GM21526 (cell line): Measurements from ENCODE around the gene CPLX1.
"Not testable (repeated sequence)": the region's sequence is repeated elsewhere in the genome, so short reads cannot be mapped to it uniquely, and the experiment has no call there.

Experiments used
- ATAC-seq: cut with Tn5 transposase; IDR thresholded peaks from one replicate; pipeline ENCODE4 v1.9.1; 2021; ENCODE audit warnings: moderate library complexity; ENCODE audit not compliant: unreplicated experiment, low FRiP score

CPLX1 gene

DNA sequence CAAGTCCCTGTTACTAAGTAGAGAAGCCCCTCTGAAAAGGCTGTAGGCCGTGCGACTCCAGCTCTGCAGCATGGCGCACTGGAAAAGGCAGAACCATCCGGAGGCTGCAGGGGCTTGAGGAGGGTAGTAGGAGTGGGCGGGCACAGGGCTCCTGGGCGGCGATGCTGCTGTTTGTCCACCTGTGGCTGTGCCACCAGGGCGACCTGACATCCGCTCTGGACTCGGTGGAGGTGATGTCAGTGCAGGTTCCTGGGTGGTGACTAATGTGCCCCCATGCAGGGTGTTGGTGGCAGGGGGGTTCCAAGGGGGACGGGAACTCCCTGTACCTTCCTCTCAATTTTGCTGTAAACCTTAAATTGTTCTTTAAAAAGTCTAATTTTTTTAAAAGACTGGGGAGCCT is 62.0 kb downstream of the CPLX1 start:
- no peak for ATAC-seq

DNA sequence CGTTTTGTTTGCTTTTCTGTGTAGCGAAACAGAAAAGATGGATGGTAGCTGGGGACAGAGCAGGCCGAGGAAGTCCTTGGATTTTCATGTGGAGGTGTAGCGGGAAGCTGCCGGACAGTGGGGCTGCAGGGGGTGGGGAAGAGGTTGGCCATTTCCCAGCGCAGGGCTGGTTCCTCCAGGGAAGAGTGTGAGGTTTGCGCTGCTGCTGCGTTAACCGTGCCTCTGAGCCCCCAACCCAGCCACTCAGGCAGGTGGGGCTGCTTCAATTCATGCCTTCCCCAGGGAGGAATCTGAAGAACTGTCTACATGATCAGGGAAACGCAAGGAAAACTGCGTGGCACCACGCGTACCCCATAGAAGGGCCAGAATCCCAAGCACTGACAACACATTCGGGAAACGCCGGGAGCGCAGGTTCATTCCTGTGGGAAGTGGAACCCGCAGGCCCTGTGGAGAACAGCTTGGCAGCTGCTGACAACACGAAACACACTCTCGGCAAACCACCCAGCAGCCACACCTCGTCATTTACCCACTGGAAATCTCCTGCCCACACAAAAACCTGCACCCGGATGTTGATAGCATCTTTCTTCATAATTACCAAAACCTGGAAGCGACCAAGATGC is 62.6 kb downstream of the CPLX1 start:
- ATAC-seq = no peak

DNA sequence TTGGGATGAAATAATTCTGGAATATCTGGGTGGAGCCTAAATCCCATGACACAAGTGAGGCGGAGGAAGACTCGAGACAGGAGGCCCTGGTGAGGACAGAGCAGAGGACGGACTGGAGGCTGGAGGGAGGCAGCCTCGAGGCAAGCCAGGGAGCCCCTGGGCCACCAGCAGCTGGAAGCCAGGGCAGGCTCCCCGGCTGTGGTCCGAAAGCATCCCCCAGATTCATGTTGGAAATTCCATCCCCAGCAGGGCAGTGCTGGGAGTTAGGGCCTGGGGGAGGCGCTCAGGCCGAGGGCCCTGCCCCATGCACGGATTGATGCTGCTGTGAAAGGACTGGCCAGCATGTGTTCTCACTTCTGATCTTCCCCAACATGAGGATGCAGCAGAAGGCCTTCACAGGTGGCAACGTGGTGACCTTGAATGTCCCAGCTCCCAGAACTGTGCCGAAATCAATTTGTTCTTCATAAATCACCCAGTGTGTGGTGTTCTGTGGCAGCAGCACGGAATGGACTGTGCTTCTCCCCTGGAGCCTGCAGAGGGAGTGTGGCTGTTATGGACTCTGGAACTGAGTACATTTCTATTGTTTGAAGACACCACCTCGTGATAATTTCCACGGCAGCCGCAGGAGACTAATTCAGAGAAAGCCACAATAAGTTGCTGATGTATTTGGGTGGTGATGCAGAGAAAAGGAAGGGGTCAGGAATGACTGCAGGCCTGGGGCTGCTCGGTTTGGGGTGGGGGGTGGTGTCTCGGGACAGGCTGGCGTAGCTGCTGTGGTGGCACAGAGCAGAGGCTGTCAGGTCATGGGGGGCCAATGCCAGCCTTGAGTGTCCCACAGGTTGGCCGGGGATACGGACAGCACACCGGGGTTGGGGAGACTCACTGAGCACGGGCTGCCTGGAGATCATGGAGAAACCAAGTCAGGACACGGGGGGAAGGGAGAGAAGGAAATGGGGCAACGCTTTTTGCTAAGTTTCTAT is 63.4 kb downstream of the CPLX1 start:
- no peak for ATAC-seq

DNA sequence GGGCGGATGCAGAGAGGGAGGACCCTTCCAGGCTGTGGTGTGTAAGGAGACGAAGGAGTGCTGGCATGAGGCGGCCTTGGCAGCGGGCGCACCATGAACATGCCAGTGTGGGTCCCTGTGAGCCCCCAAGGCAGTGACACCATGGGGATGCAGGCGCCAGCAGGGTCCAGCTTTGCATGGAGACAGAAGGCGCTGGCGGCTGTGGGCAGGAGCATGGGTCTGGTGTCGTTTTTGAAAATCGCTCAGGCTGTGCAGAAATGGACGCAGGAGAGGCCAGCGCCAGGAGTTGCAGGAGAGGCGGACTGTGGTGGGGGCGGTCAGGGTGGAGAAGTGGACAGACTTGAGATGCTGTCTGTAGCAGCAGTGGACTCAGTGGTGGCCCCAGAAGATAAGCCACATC is 64.2 kb downstream of the CPLX1 start:
- ATAC-seq = no peak

DNA sequence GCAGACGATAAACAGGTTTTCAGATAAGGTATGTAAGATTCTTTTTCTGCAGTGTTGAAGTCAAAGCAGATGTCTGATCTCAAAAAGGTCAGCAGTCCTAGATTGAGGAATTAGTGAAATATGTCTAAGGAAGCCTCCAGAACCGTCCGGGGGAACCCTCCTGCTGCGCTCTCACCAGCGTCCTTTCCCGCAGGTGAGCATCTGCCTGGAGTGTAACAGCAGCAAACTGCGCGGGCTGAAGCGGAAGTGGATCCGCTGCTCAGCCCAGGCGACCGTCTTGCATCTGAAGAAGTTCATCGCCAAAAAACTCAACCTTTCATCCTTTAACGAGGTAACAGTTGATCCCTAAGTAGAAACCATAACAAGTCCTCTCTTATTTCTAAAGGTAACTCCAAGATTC is 64.8 kb downstream of the CPLX1 start:
- ATAC-seq = no peak

DNA sequence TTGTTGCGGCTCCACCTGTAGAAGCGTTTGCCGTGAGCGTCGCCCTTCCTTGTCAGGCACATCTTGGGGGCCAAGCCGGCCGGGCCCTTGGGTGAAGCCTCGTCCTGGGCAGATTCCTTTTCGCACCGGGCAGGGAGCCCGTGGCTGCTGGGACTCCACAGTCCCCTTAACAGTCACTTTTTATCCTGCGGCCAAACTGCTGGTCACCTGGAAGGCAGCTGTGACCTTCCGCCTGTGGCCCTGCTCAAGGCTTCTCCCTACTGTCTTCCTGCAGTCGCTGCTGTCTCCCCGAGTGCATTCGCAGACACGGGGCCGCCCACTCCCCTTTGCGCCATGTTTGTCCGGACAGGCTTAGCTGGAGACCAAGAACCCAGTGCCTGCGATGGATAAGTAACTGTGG is 65.3 kb downstream of the CPLX1 start:
- no peak for ATAC-seq

DNA sequence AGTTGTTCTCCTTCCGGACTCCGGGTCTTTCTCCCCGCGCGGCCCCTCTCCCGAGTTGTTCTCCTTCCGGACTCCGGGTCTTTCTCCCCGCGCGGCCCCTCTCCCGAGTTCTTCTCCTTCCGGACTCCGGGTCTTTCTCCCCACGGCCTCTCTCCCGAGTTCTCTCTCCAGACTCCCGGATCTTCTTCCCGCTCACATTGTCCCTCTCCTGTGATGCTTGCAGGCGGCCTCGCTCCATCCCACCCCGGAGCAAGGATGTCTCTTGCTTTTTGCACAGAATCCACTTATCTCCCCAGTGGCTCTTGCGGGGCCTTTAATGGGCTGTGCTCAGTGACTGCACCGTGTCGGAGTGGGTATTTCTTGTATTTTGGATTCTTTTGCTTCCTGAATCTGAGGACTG is 66.1 kb downstream of the CPLX1 start:
- ATAC-seq = not testable (repeated sequence)

DNA sequence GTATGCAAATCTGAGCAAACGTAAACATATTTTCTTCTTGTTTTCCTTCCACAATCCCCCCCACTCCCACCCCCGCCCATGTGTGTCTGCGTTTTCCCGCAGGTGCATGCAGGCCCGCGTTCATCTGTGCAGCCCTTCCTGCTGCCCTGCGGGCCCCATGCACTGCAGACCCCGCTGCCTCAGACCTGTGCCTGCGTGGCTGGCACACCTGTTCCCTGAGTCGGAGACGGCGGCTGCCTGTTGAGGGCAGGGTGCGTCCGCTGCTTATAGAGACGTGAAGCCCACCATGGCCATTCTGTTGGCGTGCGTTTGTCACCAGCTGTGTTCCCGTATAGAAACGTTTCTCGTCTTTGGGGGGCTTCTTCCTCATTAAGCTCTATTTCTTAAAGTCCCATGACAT is 68.8 kb downstream of the CPLX1 start:
- no peak for ATAC-seq

DNA sequence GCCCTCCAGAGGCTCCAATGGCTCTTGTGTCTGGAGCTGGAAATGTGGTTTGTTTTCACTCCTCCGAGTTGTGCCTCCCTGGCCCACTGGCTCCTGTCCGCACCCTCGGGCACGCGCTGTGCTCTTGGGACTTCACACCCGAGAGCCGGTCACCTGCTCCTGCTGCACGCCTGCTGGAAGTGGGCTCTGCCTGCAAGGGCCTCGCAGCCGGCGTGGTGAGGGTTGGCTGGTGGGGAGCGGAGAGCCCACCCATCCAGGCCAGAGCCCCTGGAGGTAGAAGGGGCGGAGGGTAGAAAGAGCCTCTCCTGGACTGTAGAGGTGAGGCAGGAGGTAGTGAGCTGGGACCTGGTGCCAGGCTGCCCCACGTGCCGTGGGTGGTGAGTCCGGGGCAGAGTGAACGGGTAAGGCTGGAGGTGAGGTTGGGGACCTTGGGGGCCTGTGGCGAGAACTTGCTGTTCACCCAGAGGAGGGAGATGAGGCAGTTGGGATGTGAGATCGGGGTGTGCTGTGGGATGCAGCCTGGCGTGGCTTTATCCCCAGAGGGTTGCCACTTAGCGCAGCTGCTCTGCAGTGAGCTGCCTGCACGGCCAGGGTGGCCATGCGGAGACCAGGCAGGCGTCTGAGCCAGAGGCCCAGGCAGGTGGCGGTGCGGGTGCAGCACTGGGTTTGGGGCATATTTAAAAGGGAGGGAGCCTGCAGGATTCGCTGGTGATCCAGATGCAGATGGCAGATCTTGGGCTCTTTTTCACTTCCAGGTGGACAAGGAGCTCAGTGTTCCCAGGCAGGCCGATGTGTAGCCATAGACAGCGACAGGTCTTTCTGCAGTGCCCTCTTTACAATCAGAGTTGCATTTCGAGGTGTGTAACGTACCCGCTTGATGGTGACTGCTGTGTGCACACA is 71.5 kb downstream of the CPLX1 start:
- ATAC-seq = no peak

DNA sequence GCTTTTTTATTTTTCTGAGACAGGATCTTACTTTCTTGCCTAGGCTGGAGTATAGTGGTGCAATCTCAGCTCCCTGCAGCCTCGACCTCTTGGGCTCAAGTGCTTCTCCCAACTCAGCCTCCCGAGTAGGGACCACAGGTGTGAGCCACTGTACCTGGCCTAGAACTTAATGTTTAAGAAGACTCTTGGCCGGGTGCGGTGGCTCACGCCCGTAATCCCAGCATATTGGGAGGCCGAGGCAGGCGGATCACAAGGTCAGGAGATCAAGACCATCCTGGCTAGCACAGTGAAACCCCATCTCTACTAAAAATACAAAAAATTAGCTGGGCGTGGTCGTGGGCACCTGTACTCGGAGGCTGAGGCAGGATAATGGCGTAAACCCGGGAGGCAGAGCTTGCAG is 72.7 kb downstream of the CPLX1 start:
- not testable (repeated sequence) for ATAC-seq

DNA sequence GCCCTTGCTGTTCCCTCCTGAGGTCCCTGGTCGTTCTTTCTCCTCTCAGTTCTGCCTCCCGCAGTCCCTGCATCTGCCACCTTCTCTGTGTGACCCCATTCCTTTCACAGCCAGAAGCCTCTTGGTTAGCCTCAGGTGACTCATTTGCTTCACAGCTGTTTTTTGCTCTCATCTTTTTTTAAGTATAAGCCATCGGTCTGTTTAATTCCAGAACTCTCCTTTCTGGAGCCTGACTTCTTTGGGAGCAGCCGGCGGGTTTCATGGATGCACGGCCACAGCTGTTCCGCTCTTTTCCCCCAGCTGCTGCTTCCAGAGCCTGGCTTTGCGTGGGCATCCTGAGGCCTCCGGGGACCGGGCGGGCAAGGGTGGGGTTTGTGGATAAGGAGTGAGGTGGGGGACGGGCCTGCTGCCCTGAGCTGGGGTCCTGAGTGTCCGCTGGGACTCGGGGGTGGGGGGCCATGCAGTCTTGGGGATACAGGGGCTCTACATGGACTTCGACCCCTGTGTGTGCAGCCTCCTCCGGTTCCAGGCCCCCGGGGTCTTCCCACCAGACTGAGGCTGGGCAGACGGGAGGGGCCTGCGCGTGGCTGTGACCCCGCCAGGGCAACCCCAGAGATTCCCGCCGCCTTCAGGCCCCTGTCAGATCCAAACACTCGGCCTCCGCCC is 73.6 kb downstream of the CPLX1 start:
- no peak for ATAC-seq

DNA sequence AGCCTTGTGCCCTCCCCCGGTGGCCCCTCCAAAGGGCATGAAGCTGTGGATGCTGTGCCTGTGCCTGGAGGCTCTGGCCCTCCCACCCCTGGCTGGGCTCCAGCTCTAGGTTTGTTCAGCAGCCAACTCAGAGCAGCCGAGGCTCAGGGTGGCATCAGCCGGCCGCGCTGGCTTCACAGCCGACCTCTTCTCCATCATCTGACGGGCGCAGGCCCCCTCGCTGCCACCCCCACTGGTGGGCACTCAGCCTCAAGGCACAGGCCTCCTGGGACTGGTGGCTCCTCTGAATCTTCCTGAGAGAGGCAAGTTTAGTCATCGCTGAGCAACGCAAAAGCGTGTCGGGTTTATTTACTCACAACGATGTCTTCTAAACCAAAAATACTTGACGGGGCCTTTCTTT is 74.3 kb downstream of the CPLX1 start:
- ATAC-seq = no peak

DNA sequence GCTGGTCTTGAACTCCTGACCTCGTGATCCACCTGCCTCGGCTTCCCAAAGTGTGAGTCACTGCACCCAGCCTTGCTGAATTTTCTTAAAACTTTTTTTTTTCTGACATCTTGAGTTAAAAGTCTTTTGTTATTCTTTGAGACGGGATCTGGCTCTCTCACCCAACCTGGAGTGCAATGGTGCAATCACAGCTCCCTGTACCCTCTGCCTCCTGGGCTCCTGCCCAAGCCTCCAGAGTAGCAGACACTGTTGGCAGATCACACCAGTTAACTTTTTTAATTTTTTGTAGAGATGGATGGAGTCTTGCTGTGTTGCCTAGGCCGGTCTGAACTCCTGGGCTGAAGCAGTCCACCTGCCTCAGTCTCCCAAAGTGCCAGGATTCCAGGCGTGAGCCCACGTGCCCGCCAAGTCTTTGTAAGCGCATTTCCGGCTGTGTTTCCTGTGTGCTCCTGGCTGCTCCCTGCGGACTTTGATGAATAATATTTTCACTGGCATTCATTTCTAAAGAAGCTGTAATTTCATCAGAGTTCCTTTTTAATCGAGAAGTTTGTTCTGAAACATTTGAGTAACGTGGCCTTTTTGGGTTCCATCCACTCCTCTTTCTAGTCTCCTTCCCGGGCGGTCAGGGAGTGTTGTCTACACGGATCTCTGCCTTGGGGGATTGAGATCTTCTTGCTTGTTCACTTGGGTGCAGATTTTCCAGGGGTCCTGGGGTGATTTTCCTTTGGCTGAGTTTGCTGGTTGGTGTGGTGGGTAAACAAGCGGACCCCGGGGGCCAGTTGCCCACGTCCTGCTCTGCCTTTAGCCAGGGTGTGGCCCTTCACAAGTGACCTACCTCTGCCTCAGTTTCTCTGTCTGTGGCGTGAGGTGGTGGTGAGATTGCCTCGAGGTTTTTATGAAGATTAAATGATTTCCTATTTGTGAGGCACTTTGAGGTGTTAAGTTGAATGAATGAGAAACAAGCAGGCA is 75.9 kb downstream of the CPLX1 start:
- no peak for ATAC-seq

DNA sequence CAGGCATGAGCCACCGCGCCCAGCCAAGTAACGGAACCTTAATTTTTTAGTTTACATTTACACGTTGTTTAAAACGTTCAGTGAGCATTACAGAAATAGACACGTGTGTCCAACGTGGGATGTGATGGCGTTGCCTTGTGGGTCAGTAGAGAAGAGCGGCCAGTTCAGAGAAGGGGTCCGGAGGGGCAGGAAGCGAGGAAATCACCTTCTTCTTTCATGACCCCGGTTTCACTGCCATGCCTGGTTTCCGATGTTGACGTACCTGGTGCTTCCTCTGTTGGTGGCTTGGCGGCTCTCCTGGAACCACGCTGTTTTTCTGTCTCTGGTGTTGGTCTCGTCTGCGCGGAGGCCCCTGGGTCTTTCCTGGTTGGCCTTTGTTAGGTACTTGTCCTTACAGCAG is 77.5 kb downstream of the CPLX1 start:
- no peak for ATAC-seq

DNA sequence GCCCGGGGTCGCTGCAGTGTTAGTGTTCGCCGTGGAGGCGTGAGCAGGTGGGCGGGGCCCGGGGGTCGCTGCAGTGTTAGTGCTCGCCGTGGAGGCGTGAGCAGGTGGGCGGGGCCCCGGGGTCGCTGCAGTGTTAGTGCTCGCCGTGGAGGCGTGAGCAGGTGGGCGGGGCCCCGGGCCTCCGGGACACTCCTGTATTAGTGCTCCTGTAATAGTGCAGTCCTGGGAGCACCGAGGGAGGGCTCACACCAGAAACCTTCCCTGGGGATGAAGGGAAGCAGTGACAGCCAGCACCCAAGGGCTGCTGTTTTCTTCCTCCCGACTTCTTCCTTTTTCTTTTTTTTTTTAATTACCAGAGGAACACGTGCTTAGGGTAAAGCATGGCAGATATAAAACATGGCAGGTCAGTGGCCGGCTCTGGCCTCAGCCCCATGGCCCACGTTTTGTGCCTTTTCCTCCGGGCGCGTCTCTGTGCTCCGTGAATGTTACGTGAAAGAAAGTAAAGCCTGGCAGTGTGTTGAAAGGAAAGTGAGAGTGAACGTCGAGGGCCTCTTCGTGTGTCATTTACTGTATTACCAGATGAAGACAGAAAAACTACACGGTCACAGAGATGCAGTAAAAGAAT is 78.3 kb downstream of the CPLX1 start:
- ATAC-seq = no peak

DNA sequence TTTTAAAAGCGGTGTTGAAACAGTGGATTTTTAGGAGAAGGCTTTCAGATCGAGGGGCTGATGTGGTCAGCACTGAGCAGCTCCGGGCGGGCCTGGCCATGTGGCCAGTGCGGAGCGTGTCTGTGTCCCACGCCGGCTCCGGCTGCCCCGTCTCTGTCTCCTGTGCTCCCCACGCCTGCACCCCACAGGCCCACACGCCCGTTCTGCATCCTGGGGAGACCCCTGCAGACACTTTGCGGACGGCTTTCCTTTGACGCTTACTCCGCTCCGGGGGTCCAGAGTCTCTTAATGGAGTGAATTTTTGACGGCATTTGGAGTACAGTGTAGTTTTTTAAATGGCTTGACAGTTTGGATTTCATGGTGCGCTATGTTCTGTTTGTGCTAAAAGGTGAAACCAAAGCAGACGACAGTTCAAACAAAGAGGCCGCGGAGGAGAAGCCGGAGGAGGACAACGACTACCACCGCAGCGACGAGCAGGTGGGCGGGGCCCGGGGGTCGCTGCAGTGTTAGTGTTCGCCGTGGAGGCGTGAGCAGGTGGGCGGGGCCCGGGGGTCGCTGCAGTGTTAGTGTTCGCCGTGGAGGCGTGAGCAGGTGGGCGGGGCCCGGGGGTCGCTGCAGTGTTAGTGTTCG is 81.6 kb downstream of the CPLX1 start:
- no peak for ATAC-seq

DNA sequence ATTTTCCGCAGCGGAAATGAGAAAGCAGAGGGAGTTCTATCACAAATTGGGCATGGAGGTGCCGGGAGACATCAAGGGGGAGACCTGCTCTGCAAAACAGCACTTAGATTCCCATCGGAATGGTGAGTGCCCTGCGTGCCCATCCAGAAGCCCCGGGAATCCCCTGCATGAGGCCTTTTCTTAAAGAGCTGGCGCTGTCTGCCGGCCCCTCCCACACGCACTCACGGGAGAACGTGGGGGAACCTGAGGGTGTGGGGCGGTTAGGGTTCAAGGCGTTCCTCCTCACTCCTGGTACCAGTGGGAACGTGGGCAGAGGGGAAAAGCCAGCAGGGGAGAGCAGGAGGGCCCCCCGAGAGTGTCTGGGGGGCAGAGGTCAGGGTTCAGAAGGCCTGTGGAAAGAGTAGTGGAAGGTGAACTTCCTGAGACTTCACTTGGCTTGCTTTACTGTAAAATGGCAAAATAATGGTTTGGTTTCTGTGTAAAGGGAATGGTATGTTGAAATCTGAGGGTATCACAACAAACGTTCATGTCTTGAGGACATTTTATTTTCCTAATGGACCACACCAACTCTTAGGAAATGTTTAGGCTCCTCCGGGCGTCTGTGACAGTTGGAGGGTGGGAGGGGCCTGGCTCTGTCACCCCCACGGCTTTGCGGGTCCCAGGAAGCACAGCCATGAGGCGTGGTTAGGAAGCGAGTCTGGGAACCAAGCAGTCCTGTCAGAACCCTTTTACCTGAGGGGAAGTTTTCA is 82.3 kb downstream of the CPLX1 start:
- ATAC-seq = no peak
